ENCODE measurements around the gene ABCD1. TPM values are rescaled to one million over a fixed set of nuclear protein-coding genes. Genes with fewer than 3 reads are reported as not detected.
A peak's percentile ranks its signal among the peaks of the same experiment; 100 is the strongest.

The ABCD1 gene
- total and polyA plus RNA-seq, 9 of the 15 experiments (the other 6 are each of a cell fraction or from before 2014, with no cell fraction given), result 0.07 to 6.9 (median 2.2) TPM

GRCh38 chrX:153765138-153766079, 40.8 kb downstream of the ABCD1 start (continued):
- TF ChIP-seq FOXP1 (CRISPR knock-in tag; IDR thresholded peaks at IDR 0.05) (no peak), ZNF41 (CRISPR knock-in tag; conservative IDR thresholded peaks at IDR 0.05) (no peak), HEY1 (CRISPR knock-in tag; IDR thresholded peaks at IDR 0.05; ENCODE audit: borderline replicate concordance) (no peak), ATF4 (CRISPR knock-in tag; IDR thresholded peaks at IDR 0.05) (no peak), NKRF (IDR thresholded peaks at IDR 0.05; ENCODE audit: borderline replicate concordance) (no peak; the same call in 1 of the 2 replicates), TAF9B (IDR thresholded peaks at IDR 0.05; ENCODE audit: partially characterized antibody) (peak; percentile 42), LARP7 (IDR thresholded peaks at IDR 0.05) (no peak), HNRNPL (IDR thresholded peaks at IDR 0.05; ENCODE audit: low read depth, low read length) (peak; percentile 58; the same call in 1 of the 2 replicates), NCOR1 (IDR thresholded peaks at IDR 0.05) (peak; percentile 90), THRB (CRISPR knock-in tag; conservative IDR thresholded peaks at IDR 0.05) (no peak), NRF1 (conservative IDR thresholded peaks at IDR 0.05 in 1 of 2, IDR thresholded peaks at IDR 0.05 in 1 of 2) (peak; percentile 14 to 33; a peak in 1 of 4 replicates), SRSF7 (optimal IDR thresholded peaks at IDR 0.05; ENCODE audit: low read depth, low read length) (no peak), NCOA1 (IDR thresholded peaks at IDR 0.05; ENCODE audit: low read depth) (peak; percentile 79), ZNF766 (CRISPR knock-in tag; conservative IDR thresholded peaks at IDR 0.05) (peak; percentile 51; the same call in 1 of the 2 replicates), ETV1 (tag; conservative IDR thresholded peaks at IDR 0.05; ENCODE audit: low read depth) (peak; percentile 95)
- TF ChIP-seq, protein P1, sequence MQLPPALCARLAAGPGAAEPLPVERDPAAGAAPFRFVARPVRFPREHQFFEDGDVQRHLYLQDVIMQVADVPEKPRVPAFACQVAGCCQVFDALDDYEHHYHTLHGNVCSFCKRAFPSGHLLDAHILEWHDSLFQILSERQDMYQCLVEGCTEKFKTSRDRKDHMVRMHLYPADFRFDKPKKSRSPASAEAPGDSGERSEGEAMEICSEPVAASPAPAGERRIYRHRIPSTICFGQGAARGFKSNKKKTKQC (CRISPR knock-in tag; IDR thresholded peaks at IDR 0.05), result no peak
- TF ChIP-seq, protein P2, sequence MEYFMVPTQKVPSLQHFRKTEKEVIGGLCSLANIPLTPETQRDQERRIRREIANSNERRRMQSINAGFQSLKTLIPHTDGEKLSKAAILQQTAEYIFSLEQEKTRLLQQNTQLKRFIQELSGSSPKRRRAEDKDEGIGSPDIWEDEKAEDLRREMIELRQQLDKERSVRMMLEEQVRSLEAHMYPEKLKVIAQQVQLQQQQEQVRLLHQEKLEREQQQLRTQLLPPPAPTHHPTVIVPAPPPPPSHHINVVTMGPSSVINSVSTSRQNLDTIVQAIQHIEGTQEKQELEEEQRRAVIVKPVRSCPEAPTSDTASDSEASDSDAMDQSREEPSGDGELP (CRISPR knock-in tag; IDR thresholded peaks at IDR 0.05; ENCODE audit: borderline replicate concordance), result peak; percentile 58; the same call in 1 of the 2 replicates
- TF ChIP-seq, protein P3, sequence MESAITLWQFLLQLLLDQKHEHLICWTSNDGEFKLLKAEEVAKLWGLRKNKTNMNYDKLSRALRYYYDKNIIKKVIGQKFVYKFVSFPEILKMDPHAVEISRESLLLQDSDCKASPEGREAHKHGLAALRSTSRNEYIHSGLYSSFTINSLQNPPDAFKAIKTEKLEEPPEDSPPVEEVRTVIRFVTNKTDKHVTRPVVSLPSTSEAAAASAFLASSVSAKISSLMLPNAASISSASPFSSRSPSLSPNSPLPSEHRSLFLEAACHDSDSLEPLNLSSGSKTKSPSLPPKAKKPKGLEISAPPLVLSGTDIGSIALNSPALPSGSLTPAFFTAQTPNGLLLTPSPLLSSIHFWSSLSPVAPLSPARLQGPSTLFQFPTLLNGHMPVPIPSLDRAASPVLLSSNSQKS (CRISPR knock-in tag; IDR thresholded peaks at IDR 0.05), result no peak
